Measurements from ENCODE around the gene SPN.
"Not testable (repeated sequence)": the region's sequence is repeated elsewhere in the genome, so short reads cannot be mapped to it uniquely, and the experiment has no call there.

Gene SPN

DNA sequence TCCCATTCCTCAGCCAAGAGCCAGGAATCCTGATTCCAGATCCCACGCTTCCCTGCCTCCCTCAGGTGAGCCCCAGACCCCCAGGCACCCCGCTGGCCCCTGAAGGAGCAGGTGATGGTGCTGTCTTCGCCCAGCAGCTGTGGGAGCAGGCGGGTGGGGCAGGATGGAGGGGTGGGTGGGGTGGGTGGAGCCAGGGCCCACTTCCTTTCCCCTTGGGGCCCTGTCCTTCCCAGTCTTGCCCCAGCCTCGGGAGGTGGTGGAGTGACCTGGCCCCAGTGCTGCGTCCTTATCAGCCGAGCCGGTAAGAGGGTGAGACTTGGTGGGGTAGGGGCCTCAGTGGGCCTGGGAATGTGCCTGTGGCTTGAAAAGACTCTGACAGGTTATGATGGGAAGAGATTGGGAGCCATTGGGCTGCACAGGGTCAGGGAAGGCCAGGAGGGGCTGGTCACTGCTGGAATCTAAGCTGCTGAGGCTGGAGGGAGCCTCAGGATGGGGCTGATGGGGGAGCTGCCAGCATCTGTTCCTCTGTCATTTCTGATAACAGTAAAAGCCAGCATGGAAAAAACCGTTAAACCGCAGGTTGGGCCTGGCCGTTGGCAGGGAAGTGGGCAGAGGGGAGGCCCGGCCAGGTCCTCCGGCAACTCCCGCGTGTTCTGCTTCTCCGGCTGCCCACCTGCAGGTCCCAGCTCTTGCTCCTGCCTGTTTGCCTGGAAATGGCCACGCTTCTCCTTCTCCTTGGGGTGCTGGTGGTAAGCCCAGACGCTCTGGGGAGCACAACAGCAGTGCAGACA, at the start of gene SPN:
Gene SPN, plus strand, starts transcription at position 232 of the 791 bp plus-strand sequence. Its CDS starts 482 bp downstream, at position 714.
- peak; percentile 79 for DNase-seq

GRCh38 chr16:29613307-29614057, 49.6 kb upstream of the SPN start:
- peak; percentile 94 for DNase-seq

DNA sequence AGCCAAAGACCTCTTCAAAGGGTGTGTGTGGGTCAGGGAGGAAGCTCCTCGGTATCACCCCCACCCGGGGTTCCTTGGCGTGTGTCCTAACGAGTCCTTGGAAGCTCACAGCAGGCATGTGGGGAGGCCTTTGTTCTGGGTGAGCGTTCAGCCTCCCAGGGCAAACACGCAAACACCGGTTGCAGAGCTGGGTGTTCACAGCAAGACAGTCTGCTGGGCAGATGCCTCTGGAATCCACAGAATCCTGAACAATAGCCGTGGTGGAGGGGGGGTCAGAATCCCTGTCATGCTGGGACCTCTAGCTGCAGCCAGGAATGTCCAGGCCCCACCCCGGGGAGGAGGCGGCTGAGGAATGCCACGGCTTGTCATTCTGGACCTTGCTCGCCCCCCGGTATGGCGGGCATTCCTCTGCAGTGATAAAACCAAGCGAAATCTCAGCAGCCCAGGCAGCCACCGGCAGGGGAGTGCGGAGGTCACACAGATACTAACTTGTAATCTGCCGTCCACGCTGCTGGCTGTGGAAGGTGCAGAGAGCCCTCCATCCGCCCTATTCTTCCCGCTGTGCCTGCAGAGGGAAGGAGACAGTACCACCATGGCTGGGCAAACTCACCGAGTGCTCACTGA, 48.2 kb upstream of the SPN start:
- DNase-seq, result not testable (repeated sequence)

- not testable (repeated sequence) for DNase-seq
Observed at GRCh38 chr16:29616127-29616526, 46.9 kb upstream of the SPN start.

DNA sequence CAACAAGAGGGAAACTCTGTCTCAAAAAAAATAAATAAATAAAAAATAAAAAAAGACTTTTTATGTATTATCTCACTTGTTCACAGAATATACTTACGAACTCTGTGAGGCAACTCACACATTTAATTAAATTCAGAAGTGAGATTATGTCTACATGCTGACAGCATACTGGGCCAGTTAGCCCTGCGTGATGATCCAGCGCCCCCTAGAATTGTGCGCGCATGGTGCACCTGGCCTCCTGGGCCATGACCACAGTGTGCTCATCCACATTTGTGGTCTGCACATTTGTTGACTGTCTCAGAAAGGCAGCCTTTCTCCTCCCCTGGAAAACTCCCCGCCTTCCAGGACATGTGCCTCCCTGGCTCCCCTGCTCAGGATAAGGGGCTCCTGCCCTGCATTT, 42.5 kb upstream of the SPN start:
- peak; percentile 49 for DNase-seq

DNA sequence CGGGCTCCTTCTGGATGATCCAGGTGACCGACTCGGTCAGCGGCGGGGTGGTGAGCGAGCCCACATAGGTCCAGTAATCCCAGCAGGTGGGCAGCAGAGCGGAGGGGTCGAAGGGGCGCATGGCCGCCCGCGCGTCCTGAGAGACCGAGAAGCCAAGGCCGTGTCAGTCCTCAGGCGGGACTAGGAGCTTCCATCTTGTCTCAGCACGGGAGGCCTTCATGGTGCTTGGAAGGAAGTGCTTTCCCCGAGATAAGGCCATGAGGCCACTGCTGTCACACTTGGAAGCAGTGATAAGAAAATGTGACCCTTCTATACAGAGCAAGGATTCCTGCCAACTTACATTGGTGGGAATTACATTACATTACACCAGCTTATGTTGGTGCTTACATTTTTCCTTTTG, 40.3 kb upstream of the SPN start:
- not testable (repeated sequence) for DNase-seq

DNA sequence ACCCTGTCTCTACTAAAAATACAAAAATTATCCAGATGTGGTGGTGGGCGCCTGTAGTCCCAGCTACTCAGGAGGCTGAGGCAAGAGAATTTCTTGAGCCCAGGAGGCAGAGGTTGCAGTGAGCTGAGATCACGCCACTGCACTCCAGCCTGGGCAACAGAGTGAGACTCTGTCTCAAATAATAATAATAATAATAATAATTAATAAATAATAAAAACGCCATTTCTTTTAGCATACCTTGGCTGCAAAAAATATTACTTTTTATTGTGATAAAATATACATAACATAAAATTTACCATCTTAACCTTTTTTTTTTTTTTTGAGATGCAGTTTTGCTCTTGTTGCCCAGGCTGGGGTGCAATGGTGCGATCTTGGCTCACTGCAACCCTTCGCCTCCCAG, 39.8 kb upstream of the SPN start:
- DNase-seq, result not testable (repeated sequence)

GRCh38 chr16:29625114-29625513, 37.9 kb upstream of the SPN start:
- not testable (repeated sequence) for DNase-seq

DNA sequence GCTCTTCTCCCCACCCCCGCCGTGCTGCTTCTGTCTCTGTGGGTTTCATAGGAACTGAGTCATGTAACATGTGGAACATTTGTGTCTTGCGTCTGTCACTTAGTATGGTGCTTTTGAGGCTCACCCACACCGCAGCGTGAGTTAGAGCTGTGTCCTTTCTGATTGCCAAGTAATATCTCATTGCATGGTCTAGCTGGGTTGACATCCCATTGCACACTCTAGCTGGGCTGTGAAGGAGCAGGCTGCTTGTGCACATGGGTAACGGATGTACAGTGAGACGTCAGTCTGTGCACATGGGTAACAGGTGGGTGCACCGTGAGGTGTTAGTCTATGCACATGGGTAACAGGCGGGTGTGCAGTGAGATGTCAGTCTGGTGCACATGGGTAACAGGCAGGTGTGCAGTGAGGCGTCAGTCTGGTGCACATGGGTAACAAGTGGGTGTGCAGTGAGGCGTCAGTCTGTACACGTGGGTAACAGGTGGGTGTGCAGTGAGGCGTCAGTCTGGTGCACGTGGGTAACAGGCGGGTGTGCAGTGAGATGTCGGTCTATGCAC, 36.2 kb upstream of the SPN start:
- DNase-seq, result peak; percentile 85

DNA sequence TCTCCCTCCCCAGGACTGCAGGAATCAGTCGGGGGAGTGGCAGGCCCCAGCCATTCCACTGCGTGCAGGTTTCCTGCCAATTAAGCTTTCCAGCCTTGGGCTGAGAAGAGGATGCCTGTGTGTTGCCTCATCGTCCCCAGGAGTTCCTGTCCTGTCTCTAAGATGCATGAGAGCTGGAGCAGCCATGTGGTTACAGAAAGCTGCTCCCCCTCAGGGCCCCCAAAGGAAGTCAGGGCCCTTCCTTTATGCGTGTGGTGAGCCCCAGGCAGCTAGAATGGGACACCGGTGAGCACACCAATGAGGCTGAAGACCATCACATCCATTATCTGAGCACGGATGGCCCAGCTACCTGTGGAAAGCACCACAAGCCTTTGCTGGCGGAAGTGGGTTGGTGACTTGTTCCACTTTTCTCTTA, 35.4 kb upstream of the SPN start:
- DNase-seq, result not testable (repeated sequence)

DNA sequence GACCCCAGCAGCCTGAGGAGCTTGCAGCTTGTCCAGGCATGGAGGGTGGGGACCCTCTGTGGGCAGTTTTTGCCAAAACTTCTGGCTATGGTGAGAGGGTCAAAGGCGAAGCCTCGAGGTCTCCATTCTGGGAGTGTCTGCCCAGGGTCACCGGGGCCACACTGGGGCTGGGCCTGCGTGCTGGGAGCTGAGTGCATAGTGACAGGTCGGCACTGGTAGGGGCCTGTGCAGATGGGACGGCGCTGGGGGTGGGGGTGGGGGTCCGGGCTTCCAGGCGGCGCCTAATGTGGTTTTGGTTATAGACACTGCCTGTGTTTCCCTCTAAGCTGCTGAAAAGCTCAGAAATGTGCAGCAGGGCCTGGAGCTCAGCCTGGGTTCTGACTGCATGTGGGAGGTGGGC, 34.3 kb upstream of the SPN start:
- not testable (repeated sequence) for DNase-seq

- not testable (repeated sequence) for DNase-seq
Observed at GRCh38 chr16:29629318-29629717, 33.7 kb upstream of the SPN start.

- DNase-seq, result not testable (repeated sequence)
Observed at GRCh38 chr16:29631658-29632057, 31.4 kb upstream of the SPN start.

DNA sequence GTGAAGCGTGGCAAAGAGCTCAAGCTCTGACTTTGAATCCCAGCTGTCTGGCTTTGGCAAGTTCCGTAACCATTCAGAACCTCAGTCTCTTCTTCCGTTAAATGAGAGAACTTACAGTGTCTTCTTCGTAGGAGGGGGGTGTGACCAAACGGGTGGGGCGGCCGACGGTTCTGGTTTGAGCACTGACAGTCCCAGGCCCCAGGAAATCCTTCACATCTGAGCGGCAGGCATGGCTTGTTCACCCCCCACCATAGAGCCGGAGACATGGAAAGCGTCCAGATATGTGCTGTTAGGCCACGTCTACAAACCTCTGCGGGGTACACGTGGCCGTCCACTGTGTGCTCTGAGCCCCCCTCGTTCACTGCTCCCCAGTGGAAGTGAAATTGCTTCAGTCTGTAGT, 27.1 kb upstream of the SPN start:
- DNase-seq, result not testable (repeated sequence)

GRCh38 chr16:29636368-29636767, 26.7 kb upstream of the SPN start:
- DNase-seq, result not testable (repeated sequence)

DNA sequence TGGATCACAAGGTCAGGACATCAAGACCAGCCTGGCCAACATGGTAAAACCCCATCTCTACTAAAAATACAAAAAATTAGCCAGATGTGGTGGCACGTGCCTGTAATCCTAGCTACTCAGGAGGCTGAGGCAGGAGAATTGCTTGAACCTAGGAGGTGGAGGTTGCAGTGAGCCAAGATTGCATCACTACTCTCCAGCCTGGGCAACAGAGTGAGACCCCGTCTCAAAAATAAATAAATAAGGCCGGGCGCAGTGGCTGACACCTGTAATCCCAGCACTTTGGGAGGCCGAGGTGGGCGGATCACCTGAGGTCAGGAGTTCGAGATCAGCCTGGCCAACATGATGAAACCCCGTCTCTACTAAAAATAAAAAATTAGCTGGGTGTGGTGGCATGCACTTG, 24.3 kb upstream of the SPN start:
- not testable (repeated sequence) for DNase-seq

DNA sequence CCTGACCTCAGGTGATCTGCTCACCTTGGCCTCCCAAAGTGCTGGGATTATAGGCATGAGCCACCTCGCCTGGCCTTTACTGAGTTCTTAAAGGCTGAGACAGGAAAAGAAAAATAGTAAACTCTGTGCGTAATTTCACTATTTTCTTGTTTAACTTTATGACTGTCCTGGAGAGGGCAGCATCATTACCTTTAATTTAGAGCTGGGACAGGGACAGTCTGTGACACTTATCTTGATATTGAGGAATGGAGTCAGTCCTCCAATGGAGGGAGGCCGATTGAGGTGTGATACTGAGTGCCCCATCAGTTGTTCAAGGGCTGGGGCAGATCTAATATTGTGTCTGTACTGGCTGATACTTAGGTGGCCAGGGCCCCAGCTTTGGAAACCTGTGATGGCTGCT, 21.5 kb upstream of the SPN start:
- DNase-seq, result peak; percentile 37

- no peak for DNase-seq
Observed at GRCh38 chr16:29643596-29643995, 19.5 kb upstream of the SPN start.

DNA sequence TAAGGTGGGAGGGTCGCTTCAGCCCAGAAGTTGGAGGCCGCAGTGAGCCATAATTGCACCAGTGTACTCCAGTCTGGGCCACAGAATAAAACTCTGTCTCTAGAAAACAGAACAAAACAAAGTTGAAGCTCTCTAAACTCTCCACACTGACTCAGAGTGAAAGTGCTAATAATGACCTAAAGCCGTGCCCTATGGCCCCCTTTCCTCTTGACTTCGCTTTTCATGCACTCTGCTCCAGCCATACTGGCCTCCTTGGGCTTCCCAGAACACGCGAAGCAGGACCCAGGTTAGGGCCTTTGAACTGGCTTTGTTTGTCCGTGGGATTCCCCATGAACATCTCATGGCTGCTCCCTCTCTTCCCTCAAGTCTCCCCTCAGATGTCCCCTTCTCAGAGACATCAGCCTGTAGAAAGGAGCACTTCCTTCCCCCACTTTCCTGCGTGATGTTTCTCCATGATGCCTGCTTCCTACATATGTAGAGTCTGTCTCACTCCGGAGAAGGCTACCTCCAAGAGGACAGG, 18.6 kb upstream of the SPN start:
- DNase-seq, result no peak

DNA sequence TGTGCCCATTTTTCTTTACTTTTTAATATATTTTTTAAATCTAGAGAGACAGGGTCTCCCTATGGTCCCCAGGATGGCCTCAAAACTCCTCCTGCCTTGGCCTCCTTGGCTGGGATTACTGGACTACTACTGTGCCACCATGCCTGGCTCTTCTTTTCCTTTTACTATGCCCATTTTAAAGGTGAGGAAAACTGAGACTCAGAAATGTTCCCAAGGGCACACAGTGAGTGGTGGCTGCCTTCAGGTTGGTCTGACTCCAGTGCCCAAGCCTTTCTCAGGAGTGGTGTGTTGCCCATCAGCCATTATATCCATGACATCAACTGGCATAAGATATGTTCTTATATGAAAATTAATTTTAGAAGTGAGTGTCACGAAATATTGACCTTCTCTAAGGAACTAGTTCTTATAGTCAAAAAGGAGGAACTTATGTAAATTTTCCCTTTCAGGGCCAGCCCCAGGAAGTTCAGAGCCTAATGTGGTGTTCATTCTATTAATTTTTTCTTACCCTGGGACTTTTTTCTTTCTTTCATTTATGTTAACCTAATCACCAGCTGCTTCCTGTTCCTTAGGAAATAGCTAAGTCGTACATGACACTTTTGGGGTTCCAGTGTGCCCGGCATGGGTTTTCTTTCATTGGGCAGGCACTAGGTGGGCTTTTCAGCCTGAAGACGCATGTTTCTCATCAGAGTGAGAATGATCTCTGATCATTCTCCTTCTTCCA, 17.9 kb upstream of the SPN start:
- no peak for DNase-seq

DNA sequence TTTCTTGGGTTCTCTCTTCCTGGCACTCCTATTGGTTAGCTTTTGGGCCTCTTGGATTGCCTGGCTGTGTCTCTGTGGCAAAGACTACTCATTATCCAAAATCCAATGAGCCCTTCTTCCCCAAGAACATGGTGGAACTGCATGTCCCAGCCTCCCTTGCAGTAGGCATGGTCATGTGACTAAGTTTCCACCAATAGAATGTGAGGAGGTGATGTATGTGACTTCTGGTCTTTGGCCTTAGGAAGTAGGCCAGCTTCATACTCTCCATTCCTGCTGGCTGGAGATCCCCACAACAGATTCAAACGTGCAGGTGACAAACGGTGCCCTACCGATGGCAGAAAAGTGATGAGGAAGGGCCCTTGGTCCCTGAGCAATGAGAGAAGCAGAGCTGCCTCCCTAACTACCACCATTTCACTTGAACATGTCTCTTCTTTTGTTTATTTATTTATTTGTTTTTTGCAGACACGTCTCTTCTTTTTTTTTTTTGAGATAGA, 17.3 kb upstream of the SPN start:
- DNase-seq, result peak; percentile 55

GRCh38 chr16:29646947-29647346, 16.1 kb upstream of the SPN start:
- no peak for DNase-seq
